Breast epithelium (tissue), 3 donors: Measurements from ENCODE around the gene CABLES1.

Experiments used
- CTCF ChIP-seq, 3 donors: fragments of 450-650 bp; IDR thresholded peaks; one replicate each; pipeline ENCODE4 v1.5.1; 2016 to 2017; ENCODE audit warnings: antibody characterized with exemption in 3 of 3, mild to moderate bottlenecking in 3 of 3, moderate library complexity in 3 of 3
- POLR2A ChIP-seq: fragments of 450-650 bp; IDR thresholded peaks from one replicate; pipeline ENCODE4 v1.6.1; 2016; ENCODE audit warnings: antibody characterized with exemption, mild to moderate bottlenecking, moderate library complexity
- POLR2AphosphoS5 ChIP-seq, 3 donors: sonication (generic); formaldehyde crosslinking; IDR thresholded peaks; one replicate each; pipeline ENCODE4 v1.6.1; 2017; ENCODE audit warnings: antibody characterized with exemption in 3 of 3

- TF ChIP-seq CTCF (IDR thresholded peaks at IDR 0.05) = no peak
- TF ChIP-seq POLR2AphosphoS5 (IDR thresholded peaks at IDR 0.05) = no peak
- TF ChIP-seq POLR2A = no peak
Measured at GRCh38 chr18:23270986-23271680, 135.8 kb downstream of the CABLES1 start.
